GM21576 (cell line): ENCODE measurements around the gene MTAP.

ENCODE experiments used
- ATAC-seq: cut with Tn5 transposase; IDR thresholded peaks from one replicate; pipeline ENCODE4 v1.9.1; 2021; ENCODE audit warnings: mild to moderate bottlenecking, moderate library complexity; ENCODE audit not compliant: unreplicated experiment

Gene MTAP

DNA sequence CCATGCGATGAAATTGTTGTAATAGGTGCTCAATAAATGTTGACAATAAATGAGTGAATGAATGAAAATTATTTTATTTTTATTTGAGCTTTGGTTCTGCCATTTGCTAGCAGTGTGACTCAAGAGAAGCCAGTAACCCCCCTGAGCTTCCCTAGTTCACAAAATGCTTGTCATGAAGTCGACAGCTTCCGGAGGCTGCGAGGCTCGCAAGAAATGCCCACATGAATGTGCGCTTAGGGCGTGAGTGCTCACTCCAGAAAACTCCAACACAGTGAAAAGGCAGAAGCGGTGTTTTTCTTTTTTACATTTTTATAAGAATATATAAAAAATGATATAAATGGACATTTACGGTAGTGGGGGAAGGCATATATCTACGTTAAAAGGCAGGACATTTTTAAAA lies 165.3 kb downstream of the MTAP start:
- ATAC-seq = no peak

DNA sequence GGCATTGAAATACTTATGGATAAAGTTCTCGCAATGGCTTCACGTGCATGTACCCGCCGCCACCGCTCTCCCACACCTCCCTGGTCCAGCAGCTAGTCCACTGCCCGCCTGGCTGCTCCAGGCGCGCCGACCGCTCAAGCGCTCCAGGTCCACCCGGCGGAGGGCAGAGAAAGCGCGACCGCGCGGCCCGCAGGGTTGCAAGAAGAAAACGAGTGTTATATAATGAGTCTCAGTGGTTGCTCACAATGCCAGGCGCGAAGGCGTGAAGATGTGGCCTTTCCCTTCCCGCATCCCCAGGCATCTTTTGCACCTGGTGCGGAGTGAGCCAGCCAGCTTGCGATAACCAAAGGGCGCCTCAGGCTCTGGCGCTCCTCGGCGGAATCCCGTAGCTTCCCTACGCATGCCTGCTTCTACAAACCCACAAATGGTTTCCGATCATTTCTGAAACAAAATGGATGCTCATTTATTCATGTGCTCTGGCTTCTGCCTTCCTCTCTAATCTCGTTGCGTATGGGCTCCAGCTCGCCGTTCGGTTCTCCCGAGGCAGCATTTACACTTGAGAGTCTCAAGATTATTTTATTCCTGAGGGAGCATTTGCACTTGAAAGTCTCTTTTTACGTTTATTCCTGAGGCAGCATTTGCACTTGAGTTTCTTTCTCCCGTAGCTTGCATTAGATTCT lies 166.0 kb downstream of the MTAP start:
- ATAC-seq = no peak

DNA sequence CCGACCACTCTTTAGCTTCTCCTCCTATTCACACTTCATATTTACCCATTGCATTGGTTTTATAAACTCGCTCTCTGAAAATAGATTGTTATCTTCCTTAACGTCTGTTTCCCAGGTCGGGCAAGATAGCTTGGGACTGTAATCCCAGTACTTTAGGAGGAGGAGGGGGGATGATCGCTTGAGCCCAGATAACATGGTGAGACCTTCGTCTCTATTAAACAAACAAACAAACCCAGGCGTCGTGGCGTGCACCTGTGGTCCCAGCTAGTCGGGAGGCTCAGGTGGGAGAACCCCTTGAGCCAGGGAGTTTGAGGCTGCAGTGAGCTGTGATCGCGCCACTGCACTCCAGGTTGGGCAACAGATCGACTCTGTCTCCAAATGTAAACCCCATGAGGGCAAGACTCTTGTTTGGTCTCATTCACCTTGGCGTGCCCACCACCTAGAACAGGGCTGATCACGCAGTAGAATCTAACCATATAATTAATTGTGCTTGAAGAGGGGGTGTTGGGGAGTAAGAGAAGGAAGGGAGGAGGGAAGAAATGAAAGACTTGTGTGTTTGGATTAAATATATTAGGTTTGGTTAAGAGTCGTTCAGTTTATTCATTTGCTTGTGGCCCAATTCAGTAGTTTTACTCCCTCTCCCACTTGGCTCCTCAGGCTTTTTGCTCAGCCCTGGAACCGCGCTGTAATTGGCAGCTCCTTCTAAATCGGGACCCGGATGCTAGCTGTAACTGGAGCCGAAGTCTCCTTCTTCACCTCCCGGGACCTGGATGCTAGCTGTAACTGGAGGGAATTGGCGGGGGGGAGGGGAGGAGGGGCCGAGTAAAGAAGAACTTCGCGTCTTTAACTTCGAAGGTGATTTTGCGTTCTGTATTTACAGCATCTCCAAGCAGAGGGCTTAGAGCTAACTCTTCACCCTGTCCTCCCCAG lies 166.8 kb downstream of the MTAP start:
- ATAC-seq = no peak

DNA sequence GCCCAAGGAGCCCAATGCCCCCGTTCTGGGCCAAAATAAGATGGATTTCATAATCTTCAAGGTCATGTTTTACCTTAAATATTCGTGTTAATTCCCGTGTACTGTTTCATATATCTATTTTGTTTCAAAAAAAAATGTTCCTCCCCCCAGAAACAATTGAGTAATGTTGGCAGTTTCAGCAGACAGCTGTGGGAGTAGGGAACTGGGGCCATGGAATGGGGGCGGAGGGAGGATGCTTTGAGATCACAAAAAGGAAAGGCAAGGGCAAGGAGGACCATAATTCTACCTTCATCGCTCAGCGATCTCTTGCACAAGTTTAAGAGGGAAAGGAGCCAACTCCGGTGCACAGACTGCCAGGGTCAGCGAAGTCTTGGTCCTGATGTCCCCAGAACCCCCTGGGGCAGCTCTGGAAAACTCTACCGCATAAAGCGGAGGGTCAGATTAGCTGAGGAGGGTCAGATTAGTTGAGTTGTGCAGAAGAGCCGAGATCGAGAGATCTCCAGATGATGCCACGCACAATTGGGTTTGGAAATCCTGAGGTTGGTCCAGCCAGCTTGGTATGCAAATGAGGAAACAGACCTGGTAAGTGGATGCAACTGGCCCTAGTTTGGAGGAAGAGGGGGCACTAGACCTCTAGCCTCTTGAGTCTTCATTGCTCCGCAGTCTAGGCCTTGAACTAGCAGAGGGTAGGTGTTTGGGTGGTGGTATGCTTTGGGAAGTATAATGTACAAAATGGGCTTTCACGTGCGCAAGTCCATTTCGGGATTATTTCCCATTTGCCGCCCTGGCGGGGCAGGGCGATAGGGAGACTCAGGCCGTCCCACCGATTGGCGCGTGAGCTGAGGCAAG lies 167.7 kb downstream of the MTAP start:
- no peak for ATAC-seq

DNA sequence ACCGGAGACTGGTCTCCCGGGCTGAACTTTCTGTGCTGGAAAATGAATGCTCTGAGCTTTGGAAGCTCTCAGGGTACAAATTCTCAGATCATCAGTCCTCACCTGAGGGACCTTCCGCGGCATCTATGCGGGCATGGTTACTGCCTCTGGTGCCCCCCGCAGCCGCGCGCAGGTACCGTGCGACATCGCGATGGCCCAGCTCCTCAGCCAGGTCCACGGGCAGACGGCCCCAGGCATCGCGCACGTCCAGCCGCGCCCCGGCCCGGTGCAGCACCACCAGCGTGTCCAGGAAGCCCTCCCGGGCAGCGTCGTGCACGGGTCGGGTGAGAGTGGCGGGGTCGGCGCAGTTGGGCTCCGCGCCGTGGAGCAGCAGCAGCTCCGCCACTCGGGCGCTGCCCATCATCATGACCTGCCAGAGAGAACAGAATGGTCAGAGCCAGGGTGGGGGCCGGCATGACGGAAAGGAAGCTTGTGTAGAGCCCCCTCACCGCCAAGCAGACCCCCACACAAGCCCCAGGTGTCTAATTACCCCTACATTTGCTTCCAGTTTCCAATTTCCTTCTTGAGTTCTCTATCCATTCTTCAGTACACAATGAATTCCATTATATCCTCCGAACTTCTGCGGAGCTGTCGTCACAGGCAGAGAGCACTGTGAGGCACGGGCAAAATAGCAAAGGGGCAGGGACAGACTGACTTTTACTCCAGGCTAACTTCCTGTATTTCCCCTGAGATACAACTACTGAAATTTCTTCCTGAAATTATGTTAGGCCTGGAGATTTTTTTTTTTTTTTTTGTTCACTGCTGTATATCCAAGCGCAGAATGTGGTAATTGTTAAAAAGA lies 168.6 kb downstream of the MTAP start:
- no peak for ATAC-seq

DNA sequence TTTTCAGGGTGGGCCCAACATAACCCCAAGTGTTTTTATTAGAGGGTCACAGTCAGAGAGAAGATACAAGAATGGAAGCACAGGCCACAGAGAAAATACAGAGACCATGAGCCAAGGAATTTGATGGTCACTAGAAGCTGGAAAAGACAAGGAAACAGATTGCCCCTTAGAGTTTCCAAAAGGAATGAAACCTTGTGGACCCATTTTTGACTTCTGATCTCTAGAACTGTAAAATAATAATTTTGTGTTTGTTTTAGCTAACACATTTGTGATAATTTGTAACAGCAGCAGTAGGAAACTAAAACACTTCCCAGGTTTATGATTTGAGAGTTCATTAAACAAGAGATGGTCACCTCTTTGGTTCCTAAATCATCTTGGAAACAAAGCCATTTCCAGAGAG lies 169.9 kb downstream of the MTAP start:
- no peak for ATAC-seq

DNA sequence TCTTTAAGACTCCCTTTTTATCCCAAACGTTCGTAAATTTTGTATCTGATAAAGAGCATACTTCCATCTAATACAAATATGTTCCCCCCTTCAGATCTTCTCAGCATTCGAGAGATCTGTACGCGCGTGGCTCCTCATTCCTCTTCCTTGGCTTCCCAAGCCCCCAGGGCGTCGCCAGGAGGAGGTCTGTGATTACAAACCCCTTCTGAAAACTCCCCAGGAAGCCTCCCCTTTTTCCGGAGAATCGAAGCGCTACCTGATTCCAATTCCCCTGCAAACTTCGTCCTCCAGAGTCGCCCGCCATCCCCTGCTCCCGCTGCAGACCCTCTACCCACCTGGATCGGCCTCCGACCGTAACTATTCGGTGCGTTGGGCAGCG lies 171.9 kb downstream of the MTAP start:
- ATAC-seq = no peak

DNA sequence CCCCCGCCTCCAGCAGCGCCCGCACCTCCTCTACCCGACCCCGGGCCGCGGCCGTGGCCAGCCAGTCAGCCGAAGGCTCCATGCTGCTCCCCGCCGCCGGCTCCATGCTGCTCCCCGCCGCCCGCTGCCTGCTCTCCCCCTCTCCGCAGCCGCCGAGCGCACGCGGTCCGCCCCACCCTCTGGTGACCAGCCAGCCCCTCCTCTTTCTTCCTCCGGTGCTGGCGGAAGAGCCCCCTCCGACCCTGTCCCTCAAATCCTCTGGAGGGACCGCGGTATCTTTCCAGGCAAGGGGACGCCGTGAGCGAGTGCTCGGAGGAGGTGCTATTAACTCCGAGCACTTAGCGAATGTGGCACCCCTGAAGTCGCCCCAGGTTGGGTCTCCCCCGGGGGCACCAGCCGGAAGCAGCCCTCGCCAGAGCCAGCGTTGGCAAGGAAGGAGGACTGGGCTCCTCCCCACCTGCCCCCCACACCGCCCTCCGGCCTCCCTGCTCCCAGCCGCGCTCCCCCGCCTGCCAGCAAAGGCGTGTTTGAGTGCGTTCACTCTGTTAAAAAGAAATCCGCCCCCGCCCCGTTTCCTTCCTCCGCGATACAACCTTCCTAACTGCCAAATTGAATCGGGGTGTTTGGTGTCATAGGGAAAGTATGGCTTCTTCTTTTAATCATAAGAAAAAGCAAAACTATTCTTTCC lies 172.4 kb downstream of the MTAP start:
- peak; percentile 61 for ATAC-seq

DNA sequence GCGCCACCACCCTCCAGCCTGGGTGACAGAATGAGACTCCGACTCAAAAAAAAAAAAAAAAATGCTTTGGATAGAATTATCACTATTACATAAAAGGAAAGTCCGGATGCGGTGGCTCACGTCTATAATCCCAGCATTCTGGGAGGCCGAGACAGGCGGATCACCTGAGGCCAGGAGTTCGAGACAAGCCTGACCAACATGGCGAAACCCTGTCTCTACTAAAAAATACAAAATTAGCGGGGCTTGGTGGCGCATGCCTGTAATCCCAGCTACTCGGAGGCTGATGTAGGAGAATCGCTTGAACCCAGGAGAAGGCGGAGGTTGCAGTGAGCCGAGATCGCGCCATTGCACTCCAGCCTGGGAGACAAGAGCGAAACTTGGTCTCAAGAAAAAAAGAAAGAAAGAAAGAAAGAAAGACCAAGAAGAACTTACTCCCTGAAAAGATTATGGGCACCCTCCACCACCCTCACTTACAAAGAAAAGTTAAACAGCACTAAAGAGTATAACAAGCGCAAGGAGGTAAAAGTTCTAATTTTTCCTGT lies 174.0 kb downstream of the MTAP start:
- ATAC-seq = no peak

DNA sequence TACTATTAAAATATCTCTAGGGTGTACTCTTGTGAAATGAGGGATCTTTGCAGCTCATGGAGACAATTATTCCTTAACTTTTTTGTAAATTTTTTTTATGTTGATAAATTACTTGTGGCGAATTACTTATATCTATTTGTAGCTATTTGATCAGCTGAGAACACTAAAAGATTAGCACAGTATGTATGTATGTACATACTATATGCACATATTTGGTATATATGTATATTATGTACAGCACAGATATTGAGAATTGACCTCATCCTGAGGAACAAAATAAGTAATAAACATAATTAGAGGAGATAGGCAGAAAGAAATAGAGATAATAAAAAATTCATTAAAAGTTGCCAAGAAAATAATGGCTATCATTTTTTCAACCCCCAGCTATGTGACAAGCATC lies 180.0 kb downstream of the MTAP start:
- ATAC-seq = no peak

DNA sequence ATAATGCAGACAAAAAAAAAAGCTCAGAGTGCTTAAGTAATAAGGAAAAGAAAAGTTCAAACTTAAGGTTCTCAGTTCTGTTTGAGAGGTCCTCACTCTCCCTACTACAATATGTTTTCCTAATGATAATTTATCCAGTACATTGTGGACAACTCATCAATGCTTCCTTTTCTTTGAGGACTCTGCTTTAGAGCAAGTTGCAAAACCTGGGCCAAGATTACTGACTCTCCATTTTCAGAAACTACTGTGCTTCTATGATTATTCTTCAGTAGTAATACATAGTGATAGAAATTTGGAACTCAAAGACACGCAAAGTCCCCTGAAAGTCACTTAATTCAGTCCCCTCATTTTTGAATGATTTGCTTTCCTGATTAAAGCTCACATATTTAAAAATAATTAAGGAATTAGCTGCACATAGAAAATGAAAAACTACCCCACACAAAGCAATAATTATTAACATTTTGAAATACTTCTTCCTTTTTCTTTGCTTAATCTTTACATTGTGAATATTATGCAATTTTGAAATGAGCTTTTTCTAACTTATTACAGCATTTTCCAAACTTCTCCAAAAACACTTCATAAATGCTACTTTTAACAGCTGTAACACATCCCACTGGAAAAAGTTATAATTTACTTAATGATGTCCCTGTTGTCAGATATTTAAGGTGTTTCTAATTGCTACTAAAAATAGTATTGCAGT lies 180.6 kb downstream of the MTAP start:
- no peak for ATAC-seq

DNA sequence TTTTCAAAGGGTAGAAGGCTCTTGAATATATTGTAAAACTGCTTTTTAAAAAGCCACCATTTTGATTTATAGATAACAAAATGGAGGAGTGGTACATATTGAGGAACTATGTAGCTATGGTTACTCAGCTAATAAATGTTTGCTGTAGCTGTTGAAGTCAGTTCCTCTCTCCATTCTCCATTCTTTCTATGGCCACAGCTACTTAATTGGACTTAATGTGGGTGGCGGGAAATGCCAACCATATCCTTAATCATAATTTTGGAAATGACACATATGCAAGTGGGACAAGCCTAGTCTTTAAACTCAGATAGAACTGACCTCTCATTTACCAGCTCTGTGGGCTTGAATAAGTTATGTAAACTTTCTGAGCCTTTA lies 181.1 kb downstream of the MTAP start:
- no peak for ATAC-seq

DNA sequence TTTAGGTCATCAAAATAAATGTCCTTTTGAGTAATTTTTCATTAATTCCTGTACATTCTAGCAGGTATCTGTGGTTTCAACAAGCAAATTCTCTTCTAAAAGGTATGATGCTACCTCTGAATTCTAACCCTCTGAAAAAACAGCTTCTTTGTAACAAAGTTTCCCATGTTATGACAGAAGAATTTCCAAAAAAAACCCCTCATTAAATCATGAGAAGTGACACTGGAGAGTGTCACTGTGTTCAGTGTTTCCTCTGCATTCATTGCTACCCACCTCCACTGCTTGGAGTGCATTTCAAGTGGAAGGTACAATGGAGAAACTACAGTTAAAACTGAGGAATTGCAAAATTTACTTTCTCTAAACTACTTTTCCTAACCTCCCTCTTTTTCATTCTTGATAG lies 181.7 kb downstream of the MTAP start:
- ATAC-seq = no peak

DNA sequence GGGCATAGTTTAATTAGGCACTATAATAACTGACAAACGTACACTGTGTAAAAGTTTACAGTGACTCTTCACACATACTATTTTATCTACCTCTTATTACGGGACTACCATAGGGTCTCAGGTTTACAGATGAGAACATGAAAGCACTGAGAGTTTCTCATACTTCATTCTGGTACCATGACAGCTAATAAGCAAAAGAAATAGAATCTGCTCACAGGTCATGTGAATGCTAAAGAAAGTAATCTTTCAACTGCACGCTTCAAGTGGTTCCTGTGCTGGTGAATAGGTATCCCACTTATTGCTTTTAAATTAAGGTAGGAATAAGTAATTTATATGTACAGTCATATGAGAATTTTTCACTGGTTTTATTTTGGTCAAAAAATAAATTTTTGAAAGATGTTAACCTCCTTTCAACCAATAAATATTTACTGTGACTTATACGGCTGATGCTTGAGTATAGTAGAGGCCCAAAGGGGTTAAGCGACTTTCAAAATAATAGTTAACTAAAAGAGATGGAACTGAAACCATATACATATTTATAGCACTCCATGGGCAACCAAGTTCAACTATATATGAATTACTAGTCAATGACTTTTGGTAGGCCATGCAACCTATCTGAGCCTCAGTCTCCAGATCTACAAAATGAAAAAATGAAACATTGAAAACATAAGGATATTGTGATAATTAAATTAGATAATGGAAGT lies 183.7 kb downstream of the MTAP start:
- no peak for ATAC-seq
